ENCODE data around the gene TCF4. TPM values are rescaled to one million over a fixed set of nuclear protein-coding genes. Genes with fewer than 3 reads are reported as not detected.

The TCF4 gene
- total RNA-seq, 1 experiment from 2014 or later = 2.3 TPM

DNA sequence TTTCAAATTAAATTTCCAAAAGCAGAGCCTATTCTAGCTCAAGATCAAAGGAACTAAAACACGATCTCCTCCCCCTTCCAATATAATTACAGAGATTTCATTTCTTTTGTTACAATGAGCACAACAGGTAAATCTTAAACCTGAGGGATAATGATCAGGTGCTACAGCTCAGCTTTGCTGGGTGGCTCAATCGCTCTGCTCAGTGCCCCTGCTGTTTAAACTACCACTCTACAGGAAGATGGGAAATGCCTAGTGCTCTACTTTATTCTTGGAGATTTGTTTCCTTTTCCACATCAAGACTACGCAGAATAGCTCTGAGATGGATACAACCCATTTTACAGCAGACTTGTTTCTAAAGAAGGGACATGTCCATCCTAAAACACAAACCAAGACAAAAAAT, 162.3 kb downstream of the TCF4 start:
- no peak for ATAC-seq
- BruUV-seq (replicated peaks) = no TSS peak

GRCh38 chr18:55422456-55423180, 165.4 kb downstream of the TCF4 start:
- Histone ChIP-seq H3K27me3 (ENCODE audit: control insufficient read depth, insufficient read depth, low read length) (no peaks in the 10 kb centered on the region), H3K36me3 (ENCODE audit: control insufficient read depth, insufficient read depth, low read length) (no peaks in the 10 kb centered on the region), H3K4me1 (ENCODE audit: control insufficient read depth, insufficient read depth, low read length) (no peaks in the 10 kb centered on the region), H3K27ac (ENCODE audit: low read length) (no peak overlapping the region), H3K9me3 (ENCODE audit: control insufficient read depth, insufficient read depth, low read depth, low read length) (no peaks in the 10 kb centered on the region), H3K4me3 (ENCODE audit: low read depth in 2 of 2, low read length in 2 of 2) (no peak overlapping the region; a peak in 1 of 4 replicates)
- CTCF ChIA-PET = no interaction called here
- intact Hi-C loops (cut with micrococcal nuclease; ENCODE audit: unreplicated experiment) (no loop called here), in situ Hi-C loops (cut with HindIII; ENCODE audit: low pct_unique_long_range_greater_than_20kb, low sequenced_read_pairs) (no loop called here)
- TF ChIP-seq, protein P1, sequence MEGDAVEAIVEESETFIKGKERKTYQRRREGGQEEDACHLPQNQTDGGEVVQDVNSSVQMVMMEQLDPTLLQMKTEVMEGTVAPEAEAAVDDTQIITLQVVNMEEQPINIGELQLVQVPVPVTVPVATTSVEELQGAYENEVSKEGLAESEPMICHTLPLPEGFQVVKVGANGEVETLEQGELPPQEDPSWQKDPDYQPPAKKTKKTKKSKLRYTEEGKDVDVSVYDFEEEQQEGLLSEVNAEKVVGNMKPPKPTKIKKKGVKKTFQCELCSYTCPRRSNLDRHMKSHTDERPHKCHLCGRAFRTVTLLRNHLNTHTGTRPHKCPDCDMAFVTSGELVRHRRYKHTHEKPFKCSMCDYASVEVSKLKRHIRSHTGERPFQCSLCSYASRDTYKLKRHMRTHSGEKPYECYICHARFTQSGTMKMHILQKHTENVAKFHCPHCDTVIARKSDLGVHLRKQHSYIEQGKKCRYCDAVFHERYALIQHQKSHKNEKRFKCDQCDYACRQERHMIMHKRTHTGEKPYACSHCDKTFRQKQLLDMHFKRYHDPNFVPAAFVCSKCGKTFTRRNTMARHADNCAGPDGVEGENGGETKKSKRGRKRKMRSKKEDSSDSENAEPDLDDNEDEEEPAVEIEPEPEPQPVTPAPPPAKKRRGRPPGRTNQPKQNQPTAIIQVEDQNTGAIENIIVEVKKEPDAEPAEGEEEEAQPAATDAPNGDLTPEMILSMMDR (IDR thresholded peaks at IDR 0.05) = no peak
- TF ChIP-seq REST (IDR thresholded peaks at IDR 0.05; ENCODE audit: insufficient read depth in 1 of 2, low read depth in 2 of 2, low read length in 1 of 2) (no peak), TCF7L2 (IDR thresholded peaks at IDR 0.05; ENCODE audit: low read depth, low read length) (no peak), POLR2AphosphoS5 (IDR thresholded peaks at IDR 0.05; ENCODE audit: low read depth, low read length) (no peak), SIN3A (IDR thresholded peaks at IDR 0.05; ENCODE audit: borderline replicate concordance, insufficient read depth, low read depth, low read length) (no peak)
- DNase-seq (ENCODE audit: low read depth, low spot score) = no peak
- no peak for ATAC-seq
- POLR2A ChIA-PET = no interaction called here
- no TSS peak for BruUV-seq (replicated peaks)

More for the DNA sequence above, 162.3 kb downstream of the TCF4 start:
- POLR2A ChIA-PET = no interaction called here
- H3K27me3 ChIP-seq (ENCODE audit: control insufficient read depth, insufficient read depth, low read length) = no peaks in the 10 kb centered on the region
- CTCF ChIA-PET = no interaction called here
- intact Hi-C loops (cut with micrococcal nuclease; ENCODE audit: unreplicated experiment) = no loop called here
- H3K4me1 ChIP-seq (ENCODE audit: control insufficient read depth, insufficient read depth, low read length) = no peaks in the 10 kb centered on the region
- no peak overlapping the region for H3K4me3 ChIP-seq (ENCODE audit: low read depth in 2 of 2, low read length in 2 of 2)
- H3K27ac ChIP-seq (ENCODE audit: low read length) = no peak overlapping the region
- H3K36me3 ChIP-seq (ENCODE audit: control insufficient read depth, insufficient read depth, low read length) = no peaks in the 10 kb centered on the region
- in situ Hi-C loops (cut with HindIII; ENCODE audit: low pct_unique_long_range_greater_than_20kb, low sequenced_read_pairs) = no loop called here
- TF ChIP-seq POLR2AphosphoS5 (IDR thresholded peaks at IDR 0.05; ENCODE audit: low read depth, low read length) (no peak), TCF7L2 (IDR thresholded peaks at IDR 0.05; ENCODE audit: low read depth, low read length) (no peak), REST (IDR thresholded peaks at IDR 0.05; ENCODE audit: insufficient read depth in 1 of 2, low read depth in 2 of 2, low read length in 1 of 2) (no peak), SIN3A (IDR thresholded peaks at IDR 0.05; ENCODE audit: borderline replicate concordance, insufficient read depth, low read depth, low read length) (no peak)
- TF ChIP-seq, protein P1 (IDR thresholded peaks at IDR 0.05) = no peak
- DNase-seq (ENCODE audit: low read depth, low spot score) = no peak
- H3K9me3 ChIP-seq (ENCODE audit: control insufficient read depth, insufficient read depth, low read depth, low read length) = no peaks in the 10 kb centered on the region

All from Panc1 (cell line).